ENCODE measurements around the gene DENND1A. TPM values are rescaled to one million over a fixed set of nuclear protein-coding genes. Genes with fewer than 3 reads are reported as not detected.
A peak's percentile ranks its signal among the peaks of the same experiment; 100 is the strongest.

Gene DENND1A
- total and polyA plus RNA-seq, 2 experiments from 2014 or later = 13.1 to 14.5 TPM

DNA sequence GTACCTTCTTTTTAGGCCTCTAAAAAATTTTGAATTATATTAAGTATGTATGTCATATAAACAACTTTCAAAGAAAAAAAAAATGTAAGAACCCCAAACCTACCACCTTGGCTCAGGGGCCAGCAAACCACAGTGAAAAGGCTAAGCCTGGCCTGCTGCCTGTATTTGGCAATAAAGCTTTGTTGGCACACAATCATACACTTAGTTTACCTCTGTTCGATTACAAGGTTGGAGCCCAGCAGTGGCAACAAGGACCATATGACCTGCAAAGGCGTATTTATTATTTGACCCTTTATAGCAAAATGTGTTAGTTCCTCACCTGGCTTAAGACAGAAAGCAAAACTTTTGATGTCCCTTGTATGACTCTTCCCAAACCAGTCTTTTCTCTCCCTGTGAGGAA lies 282.8 kb downstream of the DENND1A start:
- TF ChIP-seq, protein P1, sequence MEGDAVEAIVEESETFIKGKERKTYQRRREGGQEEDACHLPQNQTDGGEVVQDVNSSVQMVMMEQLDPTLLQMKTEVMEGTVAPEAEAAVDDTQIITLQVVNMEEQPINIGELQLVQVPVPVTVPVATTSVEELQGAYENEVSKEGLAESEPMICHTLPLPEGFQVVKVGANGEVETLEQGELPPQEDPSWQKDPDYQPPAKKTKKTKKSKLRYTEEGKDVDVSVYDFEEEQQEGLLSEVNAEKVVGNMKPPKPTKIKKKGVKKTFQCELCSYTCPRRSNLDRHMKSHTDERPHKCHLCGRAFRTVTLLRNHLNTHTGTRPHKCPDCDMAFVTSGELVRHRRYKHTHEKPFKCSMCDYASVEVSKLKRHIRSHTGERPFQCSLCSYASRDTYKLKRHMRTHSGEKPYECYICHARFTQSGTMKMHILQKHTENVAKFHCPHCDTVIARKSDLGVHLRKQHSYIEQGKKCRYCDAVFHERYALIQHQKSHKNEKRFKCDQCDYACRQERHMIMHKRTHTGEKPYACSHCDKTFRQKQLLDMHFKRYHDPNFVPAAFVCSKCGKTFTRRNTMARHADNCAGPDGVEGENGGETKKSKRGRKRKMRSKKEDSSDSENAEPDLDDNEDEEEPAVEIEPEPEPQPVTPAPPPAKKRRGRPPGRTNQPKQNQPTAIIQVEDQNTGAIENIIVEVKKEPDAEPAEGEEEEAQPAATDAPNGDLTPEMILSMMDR (IDR thresholded peaks at IDR 0.05; ENCODE audit: low read depth, low read length) = no peak
- no peak overlapping the region for H3K27ac ChIP-seq
- H3K9me3 ChIP-seq (ENCODE audit: low read depth) = no peaks in the 10 kb centered on the region
- H3K27me3 ChIP-seq = no peaks in the 10 kb centered on the region
- H3K4me3 ChIP-seq = no peak overlapping the region
- DNase-seq (ENCODE audit: low read depth in 1 of 2, low spot score in 1 of 2) = no peak
- H3K4me1 ChIP-seq (ENCODE audit: low read depth) = peaks cover 27% of the 10 kb centered on the region
- H3K36me3 ChIP-seq = no peaks in the 10 kb centered on the region

GRCh38 chr9:123645762-123646161 lies 284.2 kb downstream of the DENND1A start:
- Histone ChIP-seq H3K9me3 (ENCODE audit: low read depth) (no peaks in the 10 kb centered on the region), H3K27ac (no peak overlapping the region), H3K4me3 (no peak overlapping the region), H3K36me3 (no peaks in the 10 kb centered on the region), H3K4me1 (ENCODE audit: low read depth) (peaks cover 34% of the 10 kb centered on the region), H3K27me3 (no peaks in the 10 kb centered on the region)
- TF ChIP-seq, protein P1 (IDR thresholded peaks at IDR 0.05; ENCODE audit: low read depth, low read length) = no peak
- DNase-seq (ENCODE audit: low read depth in 1 of 2, low spot score in 1 of 2) = no peak

DNA sequence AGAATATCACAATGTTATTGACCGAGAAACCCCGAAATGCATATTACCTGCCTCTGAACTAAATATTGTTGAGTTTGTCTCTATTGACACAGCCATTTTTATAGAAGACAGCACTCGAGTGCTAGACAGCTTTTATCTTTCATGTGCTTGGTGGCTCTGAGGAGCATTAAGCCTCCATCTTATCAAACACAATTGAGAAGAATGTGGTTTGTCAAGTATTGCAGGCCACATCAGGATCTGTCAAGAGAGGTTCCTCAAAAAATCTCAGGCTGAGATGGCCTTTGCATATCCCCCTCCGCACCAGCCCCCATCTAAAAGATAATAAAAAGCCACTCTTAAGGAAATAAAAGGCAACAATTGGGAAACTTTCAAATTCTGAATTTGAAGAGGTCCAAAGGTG lies 284.8 kb downstream of the DENND1A start:
- Histone ChIP-seq H3K27me3 (no peaks in the 10 kb centered on the region), H3K36me3 (no peaks in the 10 kb centered on the region), H3K9me3 (ENCODE audit: low read depth) (no peaks in the 10 kb centered on the region), H3K4me1 (ENCODE audit: low read depth) (peaks cover 40% of the 10 kb centered on the region), H3K27ac (no peak overlapping the region), H3K4me3 (no peak overlapping the region)
- TF ChIP-seq, protein P1 (IDR thresholded peaks at IDR 0.05; ENCODE audit: low read depth, low read length) = no peak
- no peak for DNase-seq (ENCODE audit: low read depth in 1 of 2, low spot score in 1 of 2)

GRCh38 chr9:123643518-123643917 lies 286.4 kb downstream of the DENND1A start:
- no peak overlapping the region for H3K27ac ChIP-seq
- H3K4me1 ChIP-seq (ENCODE audit: low read depth) = peaks cover 43% of the 10 kb centered on the region
- DNase-seq (ENCODE audit: low read depth in 1 of 2, low spot score in 1 of 2) = no peak
- H3K27me3 ChIP-seq = no peaks in the 10 kb centered on the region
- TF ChIP-seq, protein P1 (IDR thresholded peaks at IDR 0.05; ENCODE audit: low read depth, low read length) = no peak
- no peak overlapping the region for H3K4me3 ChIP-seq
- H3K36me3 ChIP-seq = no peaks in the 10 kb centered on the region
- H3K9me3 ChIP-seq (ENCODE audit: low read depth) = no peaks in the 10 kb centered on the region

GRCh38 chr9:123642291-123643278 lies 287.3 kb downstream of the DENND1A start:
- Histone ChIP-seq H3K27ac (peak overlapping the region; percentile 48), H3K36me3 (no peaks in the 10 kb centered on the region), H3K27me3 (no peaks in the 10 kb centered on the region), H3K4me3 (no peak overlapping the region), H3K4me1 (ENCODE audit: low read depth) (peaks cover 50% of the 10 kb centered on the region), H3K9me3 (ENCODE audit: low read depth) (no peaks in the 10 kb centered on the region)
- TF ChIP-seq, protein P1 (IDR thresholded peaks at IDR 0.05; ENCODE audit: low read depth, low read length) = no peak
- peak; percentile 64 to 88 for DNase-seq (ENCODE audit: low read depth in 1 of 2, low spot score in 1 of 2)
